MCF 10A (cell line): ENCODE measurements around the gene SDK1. TPM values are rescaled to one million over a fixed set of nuclear protein-coding genes. Genes with fewer than 3 reads are reported as not detected.

Experiments used
- BruUV-seq: library from RNA; stranded (reverse); fragments of 400-500 nt; replicated peaks from 2 replicates; lab custom pipeline; 2021; lab: Mats Ljungman, UMichigan
- CTCF ChIA-PET: fragments of 300-600 bp; sonication (Branson Sonifier 250); formaldehyde crosslinking; extraction: SDS; loops from one replicate; lab custom pipeline; 2021; ENCODE audit warnings: antibody characterized with exemption, inconsistent platforms; lab: Yijun Ruan, JAX
- POLR2A ChIA-PET: fragments of 300-600, 350-650 bp; sonication (Branson Sonifier 250); formaldehyde crosslinking; extraction: SDS; loops from one replicate; lab custom pipeline; 2020; ENCODE audit warnings: antibody characterized with exemption, inconsistent platforms; lab: Yijun Ruan, JAX
- DNase-seq: peaks from one replicate; pipeline ENCODE4 v3.0.0-alpha.2; 2018; ENCODE audit not compliant: unreplicated experiment
- H3K27ac Mint-ChIP-seq: one replicate; pipeline ENCODE4 v1.8.0; 2022; ENCODE audit warnings: mild to moderate bottlenecking, low read depth, mixed read lengths; ENCODE audit not compliant: unreplicated experiment
- H3K27me3 Mint-ChIP-seq: one replicate; pipeline ENCODE4 v1.8.0; 2022; ENCODE audit warnings: mixed read lengths; ENCODE audit not compliant: insufficient read depth, unreplicated experiment
- H3K36me3 Mint-ChIP-seq: one replicate; pipeline ENCODE4 v1.8.0; 2022; ENCODE audit warnings: mild to moderate bottlenecking, moderate library complexity, mixed read lengths; ENCODE audit not compliant: insufficient read depth, unreplicated experiment
- H3K4me1 Mint-ChIP-seq: one replicate; pipeline ENCODE4 v1.8.0; 2022; ENCODE audit warnings: mixed read lengths; ENCODE audit not compliant: insufficient read depth, unreplicated experiment
- H3K4me3 Mint-ChIP-seq: one replicate; pipeline ENCODE4 v1.8.0; 2022; ENCODE audit warnings: mild to moderate bottlenecking, moderate library complexity, mixed read lengths; ENCODE audit not compliant: unreplicated experiment
- H3K9me3 Mint-ChIP-seq: one replicate; pipeline ENCODE4 v1.8.0; 2022; ENCODE audit warnings: mixed read lengths; ENCODE audit not compliant: unreplicated experiment
- CTCF ChIP-seq: fragments of 200-600 bp; IDR thresholded peaks from one replicate; pipeline ENCODE4 v1.8.0; 2022; ENCODE audit warnings: antibody characterized with exemption, mild to moderate bottlenecking; ENCODE audit not compliant: unreplicated experiment
- intact Hi-C: fragments of 100-400 bp; cut with micrococcal nuclease; formaldehyde crosslinking; loops from 2 replicates; pipeline ENCODE4 v1.14.1; 2022
- total RNA-seq: library from RNA; stranded (reverse); gene quantifications from 2 replicates; pipeline ENCODE4 v1.2.3, GENCODE V29; 2022

SDK1 gene
- total RNA-seq, 1 experiment from 2014 or later, result 3.3 TPM

DNA sequence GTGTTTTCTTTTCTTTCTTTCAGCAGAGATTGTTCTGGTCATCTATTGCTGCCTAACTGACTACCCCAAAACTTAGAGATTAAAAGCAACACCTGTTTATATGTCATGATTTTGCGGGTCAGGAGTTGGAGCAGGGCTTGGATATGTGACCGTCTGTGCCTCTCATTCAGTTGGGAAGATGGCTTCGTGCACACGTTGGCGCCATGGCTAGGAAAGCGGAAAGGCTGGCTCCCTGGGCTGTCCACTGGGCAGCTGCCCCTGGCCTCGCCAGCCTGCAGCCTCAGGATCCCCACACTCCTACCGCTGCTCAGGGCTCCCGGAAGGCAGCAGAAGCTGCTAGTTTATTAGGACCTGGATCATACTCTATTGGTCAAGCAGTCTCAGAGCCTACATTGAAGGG is 742.9 kb downstream of the SDK1 start:
- no peak overlapping the region for H3K27ac Mint-ChIP-seq
- BruUV-seq, result no TSS peak
- H3K4me3 Mint-ChIP-seq, result no peak overlapping the region
- DNase-seq, result no peak
- ChIA-PET POLR2A (interaction anchor here (0.8 kb wide), 1 partner anchor 10 kb away, joined by 5 read pairs; no protein-coding TSS in a partner anchor), CTCF (no interaction called here)
- no peaks in the 10 kb centered on the region for H3K9me3 Mint-ChIP-seq
- TF ChIP-seq CTCF, result no peak
- intact Hi-C loops, result no loop called here
- H3K27me3 Mint-ChIP-seq, result no peaks in the 10 kb centered on the region
- no peaks in the 10 kb centered on the region for H3K36me3 Mint-ChIP-seq
- no peaks in the 10 kb centered on the region for H3K4me1 Mint-ChIP-seq

DNA sequence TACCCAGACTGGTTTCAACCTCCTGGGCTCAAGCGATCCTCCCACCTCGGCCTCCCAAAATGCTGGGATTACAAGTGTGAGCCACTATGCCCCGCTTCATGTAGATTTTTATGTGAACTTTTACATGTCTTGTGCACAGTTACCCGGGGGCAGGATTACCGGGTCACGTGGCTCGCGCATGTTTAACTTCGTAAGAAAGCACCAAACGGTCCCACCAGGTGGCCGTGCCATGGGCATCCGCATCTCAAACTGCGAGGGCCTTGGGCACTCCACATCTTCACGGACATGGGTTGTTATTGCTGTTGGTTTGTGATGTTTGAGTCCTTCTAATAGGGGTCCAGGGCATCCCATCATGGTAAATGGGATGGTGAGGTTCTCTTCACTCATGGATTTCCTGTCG is 744.4 kb downstream of the SDK1 start:
- BruUV-seq, result no TSS peak
- CTCF ChIA-PET, result no interaction called here
- Mint-ChIP-seq H3K4me1 (no peaks in the 10 kb centered on the region), H3K36me3 (no peaks in the 10 kb centered on the region), H3K4me3 (no peak overlapping the region), H3K9me3 (no peaks in the 10 kb centered on the region), H3K27me3 (no peaks in the 10 kb centered on the region), H3K27ac (no peak overlapping the region)
- TF ChIP-seq CTCF, result no peak
- DNase-seq, result no peak
- intact Hi-C loops, result no loop called here
- POLR2A ChIA-PET, result interaction anchor here (0.6 kb wide), 1 partner anchor 8 kb away, joined by 4 read pairs; no protein-coding TSS in a partner anchor

GRCh38 chr7:4045975-4046374 is 744.9 kb downstream of the SDK1 start:
- Mint-ChIP-seq H3K36me3 (no peaks in the 10 kb centered on the region), H3K9me3 (no peaks in the 10 kb centered on the region)
- POLR2A ChIA-PET, result interaction anchor here (0.6 kb wide), 1 partner anchor 8 kb away, joined by 4 read pairs; no protein-coding TSS in a partner anchor

DNA sequence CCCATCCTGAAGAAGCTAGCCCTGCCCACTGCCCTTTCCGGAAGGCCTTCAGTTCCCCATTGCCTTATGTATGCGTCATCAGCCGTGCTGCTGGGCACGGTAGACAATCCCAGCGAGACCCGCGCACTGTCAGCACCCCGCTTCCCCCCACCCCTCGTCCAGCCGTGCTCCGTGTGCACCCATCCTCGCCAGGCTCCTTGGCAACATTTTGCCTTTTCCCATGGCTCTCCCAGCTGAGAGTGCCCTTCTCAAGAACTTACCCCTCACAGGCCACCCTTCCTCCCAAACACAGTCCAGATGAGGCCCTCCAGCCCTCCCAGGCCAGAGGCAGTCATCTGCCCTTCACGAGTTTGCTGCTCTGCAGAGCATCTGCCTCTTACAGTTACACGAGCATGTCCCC is 747.3 kb downstream of the SDK1 start:
- Mint-ChIP-seq H3K36me3 (no peaks in the 10 kb centered on the region), H3K27me3 (no peaks in the 10 kb centered on the region)

More at GRCh38 chr7:4045975-4046374, 744.9 kb downstream of the SDK1 start:
- Mint-ChIP-seq H3K4me3 (no peak overlapping the region), H3K27me3 (no peaks in the 10 kb centered on the region), H3K4me1 (no peaks in the 10 kb centered on the region), H3K27ac (no peak overlapping the region)
- intact Hi-C loops, result no loop called here
- CTCF ChIA-PET, result no interaction called here
- TF ChIP-seq CTCF, result no peak
- no peak for DNase-seq
- BruUV-seq, result no TSS peak

More for the DNA sequence above, 747.3 kb downstream of the SDK1 start:
- DNase-seq, result no peak
- Mint-ChIP-seq H3K4me1 (no peaks in the 10 kb centered on the region), H3K27ac (no peak overlapping the region), H3K4me3 (no peak overlapping the region), H3K9me3 (no peaks in the 10 kb centered on the region)
- ChIA-PET POLR2A (interaction anchor here (0.7 kb wide), 1 partner anchor 137 kb away, joined by 6 read pairs; no protein-coding TSS in a partner anchor), CTCF (interaction anchor here (0.6 kb wide), 1 partner anchor 126 kb away, joined by 3 read pairs; no protein-coding TSS in a partner anchor)
- no TSS peak for BruUV-seq
- no peak for TF ChIP-seq CTCF
- intact Hi-C loops, result no loop called here
